ENCODE measurements around the gene BMERB1. TPM values are rescaled to one million over a fixed set of nuclear protein-coding genes. Genes with fewer than 3 reads are reported as not detected.

The BMERB1 gene
- total RNA-seq, 3 donors from 2014 or later = 25.3 to 77.8 (median 38.7) TPM

GRCh38 chr16:15482748-15483298 is 48.4 kb downstream of the BMERB1 start:
- H3K9me3 ChIP-seq = no peaks in the 10 kb centered on the region
- DNase-seq (ENCODE audit: low spot score in 2 of 2) = no peak
- H3K4me3 ChIP-seq = no peak overlapping the region
- H3K27me3 ChIP-seq = no peaks in the 10 kb centered on the region
- H3K27ac ChIP-seq = no peak overlapping the region
- no peaks in the 10 kb centered on the region for H3K36me3 ChIP-seq
- TF ChIP-seq POLR2AphosphoS5 (IDR thresholded peaks at IDR 0.05) = no peak
- no peak for TF ChIP-seq POLR2A (IDR thresholded peaks at IDR 0.05)
- TF ChIP-seq CTCF (IDR thresholded peaks at IDR 0.05) = no peak
- peaks cover 0 to 4% of the 10 kb centered on the region in 2 donors for H3K4me1 ChIP-seq
- intact Hi-C loops (cut with DNase I; ENCODE audit: low total_unique reads) = no loop called here

GRCh38 chr16:15483857-15484256 is 49.5 kb downstream of the BMERB1 start:
- no peak overlapping the region for H3K4me3 ChIP-seq
- H3K36me3 ChIP-seq = no peaks in the 10 kb centered on the region
- no peak overlapping the region for H3K27ac ChIP-seq
- intact Hi-C loops (cut with DNase I; ENCODE audit: low total_unique reads) = no loop called here
- no peak for DNase-seq (ENCODE audit: low spot score in 2 of 2)
- peaks cover 0 to 4% of the 10 kb centered on the region in 2 donors for H3K4me1 ChIP-seq
- TF ChIP-seq POLR2A (IDR thresholded peaks at IDR 0.05) = no peak
- TF ChIP-seq CTCF (IDR thresholded peaks at IDR 0.05) = no peak
- no peak for TF ChIP-seq POLR2AphosphoS5 (IDR thresholded peaks at IDR 0.05)
- no peaks in the 10 kb centered on the region for H3K9me3 ChIP-seq
- H3K27me3 ChIP-seq = no peaks in the 10 kb centered on the region

- no peak for TF ChIP-seq POLR2AphosphoS5 (IDR thresholded peaks at IDR 0.05)
- TF ChIP-seq CTCF (IDR thresholded peaks at IDR 0.05) = no peak
- no peak for TF ChIP-seq POLR2A (IDR thresholded peaks at IDR 0.05)
- intact Hi-C loops (cut with DNase I; ENCODE audit: low total_unique reads) = no loop called here
- DNase-seq (ENCODE audit: low spot score in 2 of 2) = no peak
Measured at GRCh38 chr16:15484662-15485061, 50.3 kb downstream of the BMERB1 start.

GRCh38 chr16:15485175-15485574 is 50.8 kb downstream of the BMERB1 start:
- no peak overlapping the region for H3K4me3 ChIP-seq
- intact Hi-C loops (cut with DNase I; ENCODE audit: low total_unique reads) = no loop called here

More at GRCh38 chr16:15484662-15485061, 50.3 kb downstream of the BMERB1 start:
- Histone ChIP-seq H3K27ac (no peak overlapping the region), H3K9me3 (no peaks in the 10 kb centered on the region), H3K4me1 (peaks cover 0 to 4% of the 10 kb centered on the region in 2 donors), H3K4me3 (no peak overlapping the region), H3K36me3 (no peaks in the 10 kb centered on the region), H3K27me3 (no peaks in the 10 kb centered on the region)

GRCh38 chr16:15486661-15487060 is 52.3 kb downstream of the BMERB1 start:
- no peaks in the 10 kb centered on the region for H3K27me3 ChIP-seq
- DNase-seq (ENCODE audit: low spot score in 2 of 2) = no peak
- peaks cover 0 to 4% of the 10 kb centered on the region in 2 donors for H3K4me1 ChIP-seq
- H3K36me3 ChIP-seq = no peaks in the 10 kb centered on the region
- TF ChIP-seq POLR2A (IDR thresholded peaks at IDR 0.05) (no peak), CTCF (IDR thresholded peaks at IDR 0.05) (no peak), POLR2AphosphoS5 (IDR thresholded peaks at IDR 0.05) (no peak)
- H3K4me3 ChIP-seq = no peak overlapping the region
- intact Hi-C loops (cut with DNase I; ENCODE audit: low total_unique reads) = no loop called here
- no peak overlapping the region for H3K27ac ChIP-seq
- no peaks in the 10 kb centered on the region for H3K9me3 ChIP-seq

More at GRCh38 chr16:15485175-15485574, 50.8 kb downstream of the BMERB1 start:
- Histone ChIP-seq H3K36me3 (no peaks in the 10 kb centered on the region), H3K27me3 (no peaks in the 10 kb centered on the region), H3K9me3 (no peaks in the 10 kb centered on the region), H3K27ac (no peak overlapping the region), H3K4me1 (peaks cover 0 to 4% of the 10 kb centered on the region in 2 donors)
- no peak for DNase-seq (ENCODE audit: low spot score in 2 of 2)
- no peak for TF ChIP-seq CTCF (IDR thresholded peaks at IDR 0.05)
